ENCODE results near the gene SIDT1. TPM values are rescaled to one million over a fixed set of nuclear protein-coding genes. Genes with fewer than 3 reads are reported as not detected.

The SIDT1 gene
- total and polyA plus RNA-seq, 11 donors: 0.28 to 2.6 (median 0.95) TPM

GRCh38 chr3:113654851-113655250, 122.5 kb downstream of the SIDT1 start:
- Histone ChIP-seq H3K27ac (peak overlapping the region in 5 of 12 donors; percentile 12 to 54 (median 36)), H3K4me3 (no peak overlapping the region), H3K4me1 (peaks cover 0 to 28% (median 0%) of the 10 kb centered on the region in 12 donors), H3K27me3 (no peaks in the 10 kb centered on the region), H3K9me3 (no peaks in the 10 kb centered on the region), H3K36me3 (peaks cover 0 to 30% (median 10%) of the 10 kb centered on the region in 9 donors)
- TF ChIP-seq CTCF (IDR thresholded peaks at IDR 0.05) (no peak), POLR2A (IDR thresholded peaks at IDR 0.05) (no peak)
- ATAC-seq (peak; percentile 34 to 73 (median 58)), DNase-seq (no peak)
- 57 to 63% (median 59%) methylated on average over 3 of the region's 3 CpGs for WGBS, 4 donors
- intact Hi-C loops (cut with DNase I): no loop called here

DNA sequence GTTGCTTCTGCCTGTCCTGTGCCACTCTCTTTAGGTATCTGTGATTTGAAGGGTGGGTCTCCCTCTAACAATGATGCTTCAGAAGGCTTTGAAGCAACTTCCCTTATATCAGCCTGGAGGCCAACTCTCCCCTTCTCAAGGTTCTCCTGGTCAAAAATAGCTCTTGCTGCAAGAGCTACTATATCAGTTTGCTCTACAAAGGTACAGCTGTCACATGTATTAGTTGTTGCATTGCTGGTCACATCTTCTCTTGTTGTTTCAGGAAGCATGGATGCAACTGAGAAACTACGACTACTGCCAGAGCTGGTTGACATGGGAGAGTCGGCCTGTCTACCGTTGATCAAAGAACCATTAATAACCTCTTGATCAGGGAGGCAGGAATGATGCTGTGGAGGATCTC, 125.8 kb downstream of the SIDT1 start:
- Histone ChIP-seq H3K9me3 (no peaks in the 10 kb centered on the region), H3K36me3 (peaks cover 0 to 60% (median 34%) of the 10 kb centered on the region in 9 donors), H3K4me3 (no peak overlapping the region), H3K27ac (no peak overlapping the region), H3K4me1 (peaks cover 0 to 33% (median 0%) of the 10 kb centered on the region in 12 donors), H3K27me3 (no peaks in the 10 kb centered on the region)
- ATAC-seq: no peak
- no peak for DNase-seq
- intact Hi-C loops (cut with DNase I): no loop called here
- WGBS, 4 donors: 89 to 97% (median 95%) methylated on average over 3 of the region's 3 CpGs
- no peak for TF ChIP-seq POLR2A (IDR thresholded peaks at IDR 0.05)
- no peak for TF ChIP-seq CTCF (IDR thresholded peaks at IDR 0.05)

- peaks cover 0 to 33% (median 0%) of the 10 kb centered on the region in 12 donors for H3K4me1 ChIP-seq
- peaks cover 0 to 70% (median 45%) of the 10 kb centered on the region in 9 donors for H3K36me3 ChIP-seq
- no peak for TF ChIP-seq CTCF (IDR thresholded peaks at IDR 0.05)
- no peak for TF ChIP-seq POLR2A (IDR thresholded peaks at IDR 0.05)
- H3K9me3 ChIP-seq: no peaks in the 10 kb centered on the region
- DNase-seq: no peak
- H3K27ac ChIP-seq: peak overlapping the region in 2 of 12 donors; percentile 24 to 80
- peak in 1 of 4 donors; percentile 16 for ATAC-seq
- intact Hi-C loops (cut with DNase I): no loop called here
- H3K4me3 ChIP-seq: no peak overlapping the region
- WGBS, 4 donors: 85 to 100% (median 96%) methylated on average over 1 of the region's 1 CpG
- H3K27me3 ChIP-seq: no peaks in the 10 kb centered on the region
These were observed 126.8 kb downstream of the SIDT1 start for GRCh38 chr3:113659101-113659541.

GRCh38 chr3:113659996-113660395, 127.6 kb downstream of the SIDT1 start:
- no peaks in the 10 kb centered on the region for H3K27me3 ChIP-seq
- no peaks in the 10 kb centered on the region for H3K9me3 ChIP-seq
- peaks cover 0 to 27% (median 0%) of the 10 kb centered on the region in 12 donors for H3K4me1 ChIP-seq
- no peak for ATAC-seq
- intact Hi-C loops (cut with DNase I): no loop called here
- H3K4me3 ChIP-seq: no peak overlapping the region
- TF ChIP-seq POLR2A (IDR thresholded peaks at IDR 0.05) (no peak), CTCF (IDR thresholded peaks at IDR 0.05) (no peak)
- H3K27ac ChIP-seq: peak overlapping the region in 9 of 12 donors; percentile 47 to 84 (median 70)
- WGBS, 4 donors: 67 to 83% (median 69%) methylated on average over 1 of the region's 1 CpG
- H3K36me3 ChIP-seq: peaks cover 0 to 79% (median 53%) of the 10 kb centered on the region in 9 donors
- no peak for DNase-seq

All from heart left ventricle (tissue), 16 donors.